GM06990 (cell line): ENCODE data around the gene TDRD10.

Experiments used
- DNase-seq: peaks from one replicate; pipeline ENCODE4 v3.0.0-alpha.2; 2011; ENCODE audit not compliant: insufficient read length; ENCODE audit errors: extremely low read depth
- H3K27me3 ChIP-seq: replicated peaks from 2 replicates; pipeline ENCODE4 v1.6.0; 2011; ENCODE audit warnings: low read length; ENCODE audit not compliant: control insufficient read depth, insufficient read depth
- H3K36me3 ChIP-seq: 2 replicates; pipeline ENCODE4 v1.5.1; 2011; ENCODE audit warnings: low read length; ENCODE audit not compliant: control insufficient read depth, insufficient read depth
- H3K4me3 ChIP-seq: replicated peaks from 2 replicates; pipeline ENCODE4 v1.5.1; 2011; ENCODE audit warnings: low read depth, mild to moderate bottlenecking, control low read depth, low read length
- CTCF ChIP-seq: IDR thresholded peaks from 2 replicates; pipeline ENCODE4 v1.5.1; 2011; ENCODE audit warnings: low read length, control low read depth, mild to moderate bottlenecking, inconsistent platforms; ENCODE audit not compliant: insufficient read depth, poor library complexity, severe bottlenecking

The TDRD10 gene

DNA sequence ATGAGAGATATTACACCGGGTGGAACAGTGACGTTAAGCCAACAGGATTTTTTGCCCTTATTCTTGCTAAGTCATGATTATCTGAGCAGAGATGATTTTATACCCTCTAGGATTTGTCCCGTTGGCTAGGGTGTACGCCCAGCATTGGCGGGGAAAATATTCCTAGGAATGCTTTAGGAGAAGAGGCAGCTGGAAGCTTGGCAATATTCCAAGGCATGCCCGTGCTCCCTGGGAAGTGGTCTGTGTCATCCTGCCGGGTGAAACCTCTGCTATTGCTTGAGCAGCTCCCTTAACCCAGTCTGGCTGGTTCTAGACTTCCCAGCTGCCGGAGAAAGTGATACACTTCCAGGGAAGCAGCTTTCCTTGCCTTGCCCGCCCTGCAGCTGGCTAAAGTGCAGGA lies 81.8 kb downstream of the TDRD10 start:
- DNase-seq, result no peak
- TF ChIP-seq CTCF, result no peak
- no peak overlapping the region for H3K4me3 ChIP-seq
- no peaks in the 10 kb centered on the region for H3K27me3 ChIP-seq
- H3K36me3 ChIP-seq, result peaks cover 57% of the 10 kb centered on the region

DNA sequence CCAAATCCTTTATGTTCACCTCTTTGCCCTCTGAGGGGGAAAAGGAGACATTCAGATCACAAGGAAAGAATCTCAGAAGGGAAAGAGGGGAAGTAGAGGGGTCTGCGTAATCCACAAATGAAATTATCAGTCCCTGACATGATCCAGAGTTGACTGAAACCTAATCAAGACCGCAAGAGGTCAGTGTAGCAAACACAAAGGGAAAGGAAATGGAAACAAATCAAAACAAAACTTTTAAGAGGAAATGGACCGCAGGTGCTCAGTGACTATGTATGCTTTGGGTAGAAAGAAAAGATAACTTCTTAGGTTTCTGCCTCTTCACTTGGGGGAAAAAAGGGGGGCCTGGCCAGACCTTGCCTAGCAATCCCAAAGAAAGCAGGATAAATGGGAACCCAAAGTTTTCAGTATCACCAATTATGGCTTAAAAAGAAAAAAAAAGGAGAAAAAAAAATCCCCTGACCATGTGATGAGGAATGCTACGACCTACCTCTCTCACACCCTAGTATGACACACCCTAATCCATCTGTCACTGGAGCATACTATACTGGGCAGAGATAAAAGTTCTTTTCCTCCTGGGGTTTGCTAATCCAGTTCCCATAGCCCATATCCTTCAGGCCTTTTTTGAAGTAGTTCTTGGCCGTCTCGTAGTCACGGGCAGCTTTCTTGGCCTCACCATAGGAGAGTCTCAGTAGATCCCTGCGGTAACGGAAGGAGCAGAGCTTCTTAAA lies 82.4 kb downstream of the TDRD10 start:
- Histone ChIP-seq H3K4me3 (no peak overlapping the region), H3K36me3 (peaks cover 56% of the 10 kb centered on the region), H3K27me3 (no peaks in the 10 kb centered on the region)
- DNase-seq, result no peak
- TF ChIP-seq CTCF, result no peak

- Histone ChIP-seq H3K4me3 (no peak overlapping the region), H3K36me3 (peaks cover 58% of the 10 kb centered on the region), H3K27me3 (no peaks in the 10 kb centered on the region)
- no peak for TF ChIP-seq CTCF
- no peak for DNase-seq
These were observed 84.2 kb downstream of the TDRD10 start for GRCh38 chr1:154586231-154586630.

DNA sequence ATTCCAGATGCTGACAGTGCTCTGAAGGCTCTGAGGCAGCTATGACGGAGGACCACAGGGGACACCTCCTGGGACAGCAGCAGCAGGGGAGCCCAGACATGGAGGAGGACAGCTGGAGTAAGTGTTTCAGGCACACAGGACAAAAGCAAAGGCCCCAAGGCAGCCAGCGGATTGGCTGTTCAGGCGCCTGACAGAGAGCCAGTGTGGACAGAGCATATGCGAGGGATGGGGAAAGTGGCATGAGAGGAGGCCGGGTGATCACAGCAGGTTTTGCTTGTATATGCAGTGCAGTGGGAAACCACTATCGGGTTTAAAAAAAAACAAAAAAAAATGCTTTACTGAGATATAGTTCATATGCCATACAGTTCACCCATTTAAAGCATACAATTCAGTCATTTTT lies 84.6 kb downstream of the TDRD10 start:
- no peak for TF ChIP-seq CTCF
- H3K4me3 ChIP-seq, result no peak overlapping the region
- H3K36me3 ChIP-seq, result peaks cover 57% of the 10 kb centered on the region
- no peaks in the 10 kb centered on the region for H3K27me3 ChIP-seq
- DNase-seq, result no peak

DNA sequence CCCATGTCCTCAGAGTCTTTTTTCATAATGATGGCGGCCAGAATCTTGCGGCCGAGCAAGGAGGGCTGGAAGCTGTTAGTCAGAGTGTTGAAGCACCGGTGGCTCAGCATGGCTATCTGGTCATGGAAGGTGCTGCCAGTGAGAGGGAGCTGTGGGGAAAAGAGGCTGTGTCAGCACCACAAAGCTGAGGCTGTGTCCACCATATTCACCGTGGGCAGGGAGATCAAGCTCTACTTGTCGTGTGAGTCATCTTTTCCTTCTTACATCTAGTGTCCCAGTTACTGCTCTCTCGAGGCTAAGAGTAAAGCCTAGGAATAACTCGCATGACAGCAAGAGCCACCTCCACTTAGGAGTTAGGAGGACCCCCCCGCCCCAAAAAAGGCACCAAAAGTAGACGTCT lies 87.8 kb downstream of the TDRD10 start:
- DNase-seq, result no peak
- Histone ChIP-seq H3K4me3 (no peak overlapping the region), H3K36me3 (peaks cover 49% of the 10 kb centered on the region), H3K27me3 (no peaks in the 10 kb centered on the region)
- no peak for TF ChIP-seq CTCF

GRCh38 chr1:154590756-154591155 lies 88.7 kb downstream of the TDRD10 start:
- no peak overlapping the region for H3K4me3 ChIP-seq
- H3K36me3 ChIP-seq, result peaks cover 49% of the 10 kb centered on the region
- no peak for TF ChIP-seq CTCF
- H3K27me3 ChIP-seq, result no peaks in the 10 kb centered on the region
- no peak for DNase-seq
